ENCODE measurements around the gene MYO18A.

The MYO18A gene

GRCh38 chr17:29078183-29079045, 101.8 kb downstream of the MYO18A start:
- H3K4me3 ChIP-seq (ENCODE audit: insufficient read depth in 1 of 2, low read depth in 1 of 2, low read length in 2 of 2), result no peak overlapping the region
- H3K18ac ChIP-seq (ENCODE audit: low read depth in 1 of 2, low read length in 2 of 2), result no peak overlapping the region
- H3K36me3 ChIP-seq (ENCODE audit: control insufficient read depth in 1 of 2, insufficient read depth in 2 of 2, low read depth in 1 of 2, low read length in 2 of 2), result peaks cover 71 to 75% of the 10 kb centered on the region in 2 experiments
- H3K9me3 ChIP-seq (ENCODE audit: control insufficient read depth, low read length), result no peaks in the 10 kb centered on the region
- H2AK5ac ChIP-seq (ENCODE audit: low read length, severe bottlenecking), result no peak overlapping the region
- no peaks in the 10 kb centered on the region for H3K79me1 ChIP-seq (replicated peaks; ENCODE audit: low read length, poor library complexity, severe bottlenecking)
- no peak overlapping the region for H2BK15ac ChIP-seq (ENCODE audit: low read depth, poor library complexity, severe bottlenecking)
- no peak overlapping the region for H3K27ac ChIP-seq (ENCODE audit: low read length, poor library complexity, severe bottlenecking)
- H3K14ac ChIP-seq (ENCODE audit: low read length in 2 of 2), result no peak overlapping the region
- peaks cover 0 to 10% of the 10 kb centered on the region in 2 experiments for H3K27me3 ChIP-seq (ENCODE audit: control insufficient read depth in 1 of 2, insufficient read depth in 1 of 2, low read length in 2 of 2)
- no peak overlapping the region for H4K8ac ChIP-seq (ENCODE audit: low read length)
- no peak overlapping the region for H3K4me2 ChIP-seq (ENCODE audit: low read length, poor library complexity, severe bottlenecking)
- no peak overlapping the region for H3K4ac ChIP-seq (ENCODE audit: low read depth in 1 of 2, low read length in 2 of 2)
- H3K4me1 ChIP-seq (ENCODE audit: control insufficient read depth, insufficient read depth, low read depth, low read length), result peaks cover 17% of the 10 kb centered on the region
- H2BK5ac ChIP-seq (ENCODE audit: low read depth, low read length, poor library complexity, severe bottlenecking), result no peak overlapping the region
- H4K91ac ChIP-seq (ENCODE audit: low read length), result no peak overlapping the region
- H3K9ac ChIP-seq (ENCODE audit: low read length), result no peak overlapping the region
- H2BK12ac ChIP-seq (ENCODE audit: low read length in 2 of 2), result no peak overlapping the region
- H2AFZ ChIP-seq (ENCODE audit: low read depth, low read length), result no peak overlapping the region
- H2BK120ac ChIP-seq (ENCODE audit: low read depth, low read length), result no peak overlapping the region
- WGBS, result 93% methylated on average over 9 of the region's 9 CpGs
- DNase-seq, result no peak
- no peak overlapping the region for H3K23ac ChIP-seq (ENCODE audit: low read length in 2 of 2)

GRCh38 chr17:29077320-29077719, 102.9 kb downstream of the MYO18A start:
- Histone ChIP-seq H3K27me3 (ENCODE audit: control insufficient read depth in 1 of 2, insufficient read depth in 1 of 2, low read length in 2 of 2) (peaks cover 4 to 20% of the 10 kb centered on the region in 2 experiments), H3K4me3 (ENCODE audit: insufficient read depth in 1 of 2, low read depth in 1 of 2, low read length in 2 of 2) (no peak overlapping the region), H2BK15ac (ENCODE audit: low read depth, poor library complexity, severe bottlenecking) (no peak overlapping the region), H2BK120ac (ENCODE audit: low read depth, low read length) (no peak overlapping the region), H3K4me1 (ENCODE audit: control insufficient read depth, insufficient read depth, low read depth, low read length) (peaks cover 17% of the 10 kb centered on the region), H3K9ac (ENCODE audit: low read length) (no peak overlapping the region), H3K79me1 (replicated peaks; ENCODE audit: low read length, poor library complexity, severe bottlenecking) (no peaks in the 10 kb centered on the region), H2AK5ac (ENCODE audit: low read length, severe bottlenecking) (no peak overlapping the region), H4K91ac (ENCODE audit: low read length) (no peak overlapping the region), H3K36me3 (ENCODE audit: control insufficient read depth in 1 of 2, insufficient read depth in 2 of 2, low read depth in 1 of 2, low read length in 2 of 2) (peaks cover 62 to 69% of the 10 kb centered on the region in 2 experiments), H3K4me2 (ENCODE audit: low read length, poor library complexity, severe bottlenecking) (no peak overlapping the region), H2AFZ (ENCODE audit: low read depth, low read length) (no peak overlapping the region), H3K27ac (ENCODE audit: low read length, poor library complexity, severe bottlenecking) (no peak overlapping the region), H3K23ac (ENCODE audit: low read length in 2 of 2) (no peak overlapping the region), H3K14ac (ENCODE audit: low read length in 2 of 2) (no peak overlapping the region), H3K9me3 (ENCODE audit: control insufficient read depth, low read length) (no peaks in the 10 kb centered on the region), H3K18ac (ENCODE audit: low read depth in 1 of 2, low read length in 2 of 2) (no peak overlapping the region), H2BK5ac (ENCODE audit: low read depth, low read length, poor library complexity, severe bottlenecking) (no peak overlapping the region), H2BK12ac (ENCODE audit: low read length in 2 of 2) (no peak overlapping the region), H4K8ac (ENCODE audit: low read length) (no peak overlapping the region), H3K4ac (ENCODE audit: low read depth in 1 of 2, low read length in 2 of 2) (no peak overlapping the region)
- no peak for DNase-seq
- WGBS, result 98% methylated on average over 7 of the region's 7 CpGs

GRCh38 chr17:29076722-29077121, 103.5 kb downstream of the MYO18A start:
- H2AFZ ChIP-seq (ENCODE audit: low read depth, low read length), result no peak overlapping the region
- 92% methylated on average over 7 of the region's 7 CpGs for WGBS
- no peak overlapping the region for H3K4me2 ChIP-seq (ENCODE audit: low read length, poor library complexity, severe bottlenecking)
- H3K4ac ChIP-seq (ENCODE audit: low read depth in 1 of 2, low read length in 2 of 2), result no peak overlapping the region
- no peak overlapping the region for H2AK5ac ChIP-seq (ENCODE audit: low read length, severe bottlenecking)
- no peak overlapping the region for H3K9ac ChIP-seq (ENCODE audit: low read length)
- H3K4me3 ChIP-seq (ENCODE audit: insufficient read depth in 1 of 2, low read depth in 1 of 2, low read length in 2 of 2), result no peak overlapping the region
- peaks cover 17% of the 10 kb centered on the region for H3K4me1 ChIP-seq (ENCODE audit: control insufficient read depth, insufficient read depth, low read depth, low read length)
- H3K14ac ChIP-seq (ENCODE audit: low read length in 2 of 2), result no peak overlapping the region
- no peak overlapping the region for H2BK5ac ChIP-seq (ENCODE audit: low read depth, low read length, poor library complexity, severe bottlenecking)
- H3K79me1 ChIP-seq (replicated peaks; ENCODE audit: low read length, poor library complexity, severe bottlenecking), result no peaks in the 10 kb centered on the region
- H3K18ac ChIP-seq (ENCODE audit: low read depth in 1 of 2, low read length in 2 of 2), result no peak overlapping the region
- no peak overlapping the region for H3K27ac ChIP-seq (ENCODE audit: low read length, poor library complexity, severe bottlenecking)
- H3K9me3 ChIP-seq (ENCODE audit: control insufficient read depth, low read length), result no peaks in the 10 kb centered on the region
- no peak overlapping the region for H2BK120ac ChIP-seq (ENCODE audit: low read depth, low read length)
- H3K23ac ChIP-seq (ENCODE audit: low read length in 2 of 2), result no peak overlapping the region
- no peak for DNase-seq
- peaks cover 5 to 24% of the 10 kb centered on the region in 2 experiments for H3K27me3 ChIP-seq (ENCODE audit: control insufficient read depth in 1 of 2, insufficient read depth in 1 of 2, low read length in 2 of 2)
- no peak overlapping the region for H4K8ac ChIP-seq (ENCODE audit: low read length)
- peaks cover 56 to 63% of the 10 kb centered on the region in 2 experiments for H3K36me3 ChIP-seq (ENCODE audit: control insufficient read depth in 1 of 2, insufficient read depth in 2 of 2, low read depth in 1 of 2, low read length in 2 of 2)
- no peak overlapping the region for H2BK12ac ChIP-seq (ENCODE audit: low read length in 2 of 2)
- no peak overlapping the region for H2BK15ac ChIP-seq (ENCODE audit: low read depth, poor library complexity, severe bottlenecking)
- H4K91ac ChIP-seq (ENCODE audit: low read length), result no peak overlapping the region

DNA sequence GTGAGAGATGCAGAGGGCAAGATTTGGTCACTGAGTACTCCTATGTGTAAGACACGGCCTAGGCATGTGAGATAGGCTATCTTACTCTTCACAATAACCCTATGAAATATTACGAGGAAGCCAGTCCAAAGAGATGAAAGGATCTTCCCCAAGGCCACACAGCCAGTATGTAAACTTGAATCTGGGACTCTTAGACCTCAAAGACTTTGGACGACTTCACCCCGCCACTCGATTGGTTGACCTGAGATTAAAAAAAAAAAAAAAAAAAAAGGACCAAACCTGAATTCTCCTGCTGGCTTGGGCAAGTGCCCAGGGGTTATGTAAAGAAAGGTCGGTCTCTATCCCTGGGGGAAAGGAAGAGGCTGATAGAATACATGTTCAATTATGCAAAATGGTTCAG, 104.1 kb downstream of the MYO18A start:
- Histone ChIP-seq H3K18ac (ENCODE audit: low read depth in 1 of 2, low read length in 2 of 2) (no peak overlapping the region), H2BK120ac (ENCODE audit: low read depth, low read length) (no peak overlapping the region), H2AK5ac (ENCODE audit: low read length, severe bottlenecking) (no peak overlapping the region), H2AFZ (ENCODE audit: low read depth, low read length) (no peak overlapping the region), H3K9me3 (ENCODE audit: control insufficient read depth, low read length) (no peaks in the 10 kb centered on the region), H3K9ac (ENCODE audit: low read length) (no peak overlapping the region), H3K27me3 (ENCODE audit: control insufficient read depth in 1 of 2, insufficient read depth in 1 of 2, low read length in 2 of 2) (peaks cover 12 to 31% of the 10 kb centered on the region in 2 experiments), H4K8ac (ENCODE audit: low read length) (no peak overlapping the region), H3K4me1 (ENCODE audit: control insufficient read depth, insufficient read depth, low read depth, low read length) (peaks cover 17% of the 10 kb centered on the region), H2BK5ac (ENCODE audit: low read depth, low read length, poor library complexity, severe bottlenecking) (no peak overlapping the region), H2BK15ac (ENCODE audit: low read depth, poor library complexity, severe bottlenecking) (no peak overlapping the region), H3K79me1 (replicated peaks; ENCODE audit: low read length, poor library complexity, severe bottlenecking) (no peaks in the 10 kb centered on the region), H4K91ac (ENCODE audit: low read length) (no peak overlapping the region), H3K14ac (ENCODE audit: low read length in 2 of 2) (no peak overlapping the region), H3K4me3 (ENCODE audit: insufficient read depth in 1 of 2, low read depth in 1 of 2, low read length in 2 of 2) (no peak overlapping the region), H3K4ac (ENCODE audit: low read depth in 1 of 2, low read length in 2 of 2) (no peak overlapping the region), H3K27ac (ENCODE audit: low read length, poor library complexity, severe bottlenecking) (no peak overlapping the region), H3K36me3 (ENCODE audit: control insufficient read depth in 1 of 2, insufficient read depth in 2 of 2, low read depth in 1 of 2, low read length in 2 of 2) (peaks cover 49 to 57% of the 10 kb centered on the region in 2 experiments), H3K23ac (ENCODE audit: low read length in 2 of 2) (no peak overlapping the region), H3K4me2 (ENCODE audit: low read length, poor library complexity, severe bottlenecking) (no peak overlapping the region), H2BK12ac (ENCODE audit: low read length in 2 of 2) (no peak overlapping the region)
- DNase-seq, result no peak
- WGBS, result 96% methylated on average over 5 of the region's 6 CpGs

Measured in mesenchymal stem cell (in vitro differentiated cells and primary cell).